Measurements from ENCODE around the gene SNPH.

DNA sequence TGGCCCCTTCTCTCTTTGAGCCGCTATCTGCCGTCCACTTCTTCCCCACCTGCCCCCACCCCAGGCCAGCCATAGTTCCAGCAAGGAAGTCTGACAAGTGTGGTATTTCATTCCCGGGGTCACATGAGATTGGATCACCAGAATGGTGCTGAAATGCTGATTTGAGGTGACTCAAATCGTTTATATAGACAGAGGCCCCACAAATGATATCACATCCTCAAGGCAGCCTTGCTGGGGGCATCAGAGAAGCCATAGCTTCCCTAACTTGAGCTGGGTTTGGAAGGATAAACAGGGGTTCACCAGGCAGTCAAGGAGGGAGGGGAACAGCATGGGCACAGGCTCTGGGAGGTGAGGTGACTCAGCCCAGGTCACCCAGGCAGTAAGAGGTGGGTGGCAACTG, 53.0 kb downstream of the SNPH start:
- TF ChIP-seq, protein P1, sequence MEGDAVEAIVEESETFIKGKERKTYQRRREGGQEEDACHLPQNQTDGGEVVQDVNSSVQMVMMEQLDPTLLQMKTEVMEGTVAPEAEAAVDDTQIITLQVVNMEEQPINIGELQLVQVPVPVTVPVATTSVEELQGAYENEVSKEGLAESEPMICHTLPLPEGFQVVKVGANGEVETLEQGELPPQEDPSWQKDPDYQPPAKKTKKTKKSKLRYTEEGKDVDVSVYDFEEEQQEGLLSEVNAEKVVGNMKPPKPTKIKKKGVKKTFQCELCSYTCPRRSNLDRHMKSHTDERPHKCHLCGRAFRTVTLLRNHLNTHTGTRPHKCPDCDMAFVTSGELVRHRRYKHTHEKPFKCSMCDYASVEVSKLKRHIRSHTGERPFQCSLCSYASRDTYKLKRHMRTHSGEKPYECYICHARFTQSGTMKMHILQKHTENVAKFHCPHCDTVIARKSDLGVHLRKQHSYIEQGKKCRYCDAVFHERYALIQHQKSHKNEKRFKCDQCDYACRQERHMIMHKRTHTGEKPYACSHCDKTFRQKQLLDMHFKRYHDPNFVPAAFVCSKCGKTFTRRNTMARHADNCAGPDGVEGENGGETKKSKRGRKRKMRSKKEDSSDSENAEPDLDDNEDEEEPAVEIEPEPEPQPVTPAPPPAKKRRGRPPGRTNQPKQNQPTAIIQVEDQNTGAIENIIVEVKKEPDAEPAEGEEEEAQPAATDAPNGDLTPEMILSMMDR (IDR thresholded peaks at IDR 0.05): no peak
- TF ChIP-seq CEBPB (IDR thresholded peaks at IDR 0.05) (no peak), RAD21 (conservative IDR thresholded peaks at IDR 0.05 in 1 of 2, IDR thresholded peaks at IDR 0.05 in 1 of 2) (no peak), POLR2A (IDR thresholded peaks at IDR 0.05; ENCODE audit: low read length) (no peak), KDM5A (IDR thresholded peaks at IDR 0.05) (no peak), CBX8 (IDR thresholded peaks at IDR 0.05) (no peak), RFX5 (IDR thresholded peaks at IDR 0.05) (no peak)
